ENCODE results near the gene ABT1.
A peak's percentile ranks its signal among the peaks of the same experiment; 100 is the strongest.

Gene ABT1

GRCh38 chr6:26599591-26599990, 2.8 kb downstream of the ABT1 start:
- DNase-seq (ENCODE audit: extremely low spot score), result no peak
- TF ChIP-seq, protein P1, sequence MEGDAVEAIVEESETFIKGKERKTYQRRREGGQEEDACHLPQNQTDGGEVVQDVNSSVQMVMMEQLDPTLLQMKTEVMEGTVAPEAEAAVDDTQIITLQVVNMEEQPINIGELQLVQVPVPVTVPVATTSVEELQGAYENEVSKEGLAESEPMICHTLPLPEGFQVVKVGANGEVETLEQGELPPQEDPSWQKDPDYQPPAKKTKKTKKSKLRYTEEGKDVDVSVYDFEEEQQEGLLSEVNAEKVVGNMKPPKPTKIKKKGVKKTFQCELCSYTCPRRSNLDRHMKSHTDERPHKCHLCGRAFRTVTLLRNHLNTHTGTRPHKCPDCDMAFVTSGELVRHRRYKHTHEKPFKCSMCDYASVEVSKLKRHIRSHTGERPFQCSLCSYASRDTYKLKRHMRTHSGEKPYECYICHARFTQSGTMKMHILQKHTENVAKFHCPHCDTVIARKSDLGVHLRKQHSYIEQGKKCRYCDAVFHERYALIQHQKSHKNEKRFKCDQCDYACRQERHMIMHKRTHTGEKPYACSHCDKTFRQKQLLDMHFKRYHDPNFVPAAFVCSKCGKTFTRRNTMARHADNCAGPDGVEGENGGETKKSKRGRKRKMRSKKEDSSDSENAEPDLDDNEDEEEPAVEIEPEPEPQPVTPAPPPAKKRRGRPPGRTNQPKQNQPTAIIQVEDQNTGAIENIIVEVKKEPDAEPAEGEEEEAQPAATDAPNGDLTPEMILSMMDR (IDR thresholded peaks at IDR 0.05; ENCODE audit: control extremely low read depth, extremely low read depth, low read depth, missing control alignments), result no peak
- POLR2A ChIA-PET, result interaction anchor here (1.5 kb wide), 1 partner anchor 496 kb away, joined by 4 read pairs; no protein-coding TSS in a partner anchor
- CTCF ChIA-PET, result no interaction called here

DNA sequence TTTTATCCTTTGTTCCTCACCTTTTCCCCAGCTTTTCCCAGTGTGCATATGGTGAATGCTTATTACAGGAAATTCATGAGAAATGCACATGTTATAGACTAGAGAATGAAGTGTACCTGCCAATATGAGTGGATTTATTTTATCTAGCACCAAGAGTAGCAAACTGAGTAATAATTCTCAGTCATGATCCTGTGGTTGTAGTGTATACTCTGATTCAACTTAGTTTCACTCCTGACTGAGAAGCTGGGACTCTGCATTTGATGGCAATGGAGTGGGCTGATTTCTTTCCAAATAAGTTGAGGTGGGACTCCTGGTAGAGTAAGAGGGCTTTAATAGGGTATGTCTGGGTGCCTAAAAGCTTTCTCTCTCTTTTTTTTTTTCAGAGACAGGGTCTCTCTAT, 4.0 kb downstream of the ABT1 start:
- ChIA-PET CTCF (no interaction called here), POLR2A (interaction anchor here (1.5 kb wide), 1 partner anchor 495 kb away, joined by 4 read pairs; no protein-coding TSS in a partner anchor)
- DNase-seq (ENCODE audit: extremely low spot score), result no peak
- TF ChIP-seq, protein P1 (IDR thresholded peaks at IDR 0.05; ENCODE audit: control extremely low read depth, extremely low read depth, low read depth, missing control alignments), result no peak

DNA sequence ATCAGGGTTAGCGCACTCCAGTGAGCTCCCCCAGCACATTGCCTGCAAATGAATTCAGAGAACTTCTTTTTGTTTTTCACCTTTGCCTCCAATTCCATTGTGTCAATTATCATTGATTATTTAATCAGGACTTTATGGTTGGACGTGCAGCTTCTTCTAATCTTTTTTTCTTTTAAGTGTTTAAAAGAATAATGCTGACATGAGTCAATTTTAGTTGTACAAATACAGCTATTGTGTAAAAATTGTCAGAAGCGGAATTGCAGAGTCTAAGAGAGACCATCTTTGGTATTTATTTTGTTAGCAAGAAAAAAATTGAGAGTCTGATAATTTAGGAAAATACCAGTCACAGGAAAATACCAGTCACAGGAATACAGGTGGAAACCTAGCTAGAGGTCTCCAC, 5.5 kb downstream of the ABT1 start:
- ChIA-PET POLR2A (no interaction called here), CTCF (no interaction called here)
- TF ChIP-seq, protein P1 (IDR thresholded peaks at IDR 0.05; ENCODE audit: control extremely low read depth, extremely low read depth, low read depth, missing control alignments), result no peak
- DNase-seq (ENCODE audit: extremely low spot score), result no peak

GRCh38 chr6:26604026-26604425, 7.3 kb downstream of the ABT1 start:
- CTCF ChIA-PET, result interaction anchor here (0.9 kb wide), 1 partner anchor 9 kb away, joined by 3 read pairs; no protein-coding TSS in a partner anchor
- TF ChIP-seq, protein P1 (IDR thresholded peaks at IDR 0.05; ENCODE audit: control extremely low read depth, extremely low read depth, low read depth, missing control alignments), result no peak
- no peak for DNase-seq (ENCODE audit: extremely low spot score)
- POLR2A ChIA-PET, result no interaction called here

DNA sequence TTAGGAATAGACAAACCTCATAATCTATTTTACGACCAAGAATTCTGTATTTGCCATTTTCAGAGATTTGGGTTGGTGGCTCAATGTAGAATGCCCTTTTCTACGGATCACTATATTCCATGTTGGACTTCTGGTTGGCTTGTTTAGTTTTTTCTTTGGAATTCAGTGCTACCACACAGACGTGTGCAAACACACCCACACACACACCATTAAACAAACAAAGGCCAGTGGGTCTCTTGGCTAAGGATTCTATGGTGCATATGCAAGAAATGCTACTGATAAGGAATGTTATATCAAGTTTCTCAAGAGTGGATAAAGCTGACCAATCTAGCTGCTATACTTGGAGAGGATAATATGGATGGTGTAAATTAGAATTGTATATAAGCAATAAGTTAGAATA, 8.0 kb downstream of the ABT1 start:
- no peak for DNase-seq (ENCODE audit: extremely low spot score)
- ChIA-PET CTCF (interaction anchor here (0.9 kb wide), 1 partner anchor 9 kb away, joined by 3 read pairs; no protein-coding TSS in a partner anchor), POLR2A (no interaction called here)
- TF ChIP-seq, protein P1 (IDR thresholded peaks at IDR 0.05; ENCODE audit: control extremely low read depth, extremely low read depth, low read depth, missing control alignments), result no peak

- ChIA-PET CTCF (interaction anchor here (0.9 to 1.4 kb wide), 7 partner anchors 13 to 473 kb away, joined by 3 to 7 read pairs (median 4); no protein-coding TSS in a partner anchor), POLR2A (no interaction called here)
- TF ChIP-seq, protein P1 (IDR thresholded peaks at IDR 0.05; ENCODE audit: control extremely low read depth, extremely low read depth, low read depth, missing control alignments), result peak; percentile 66
- DNase-seq (ENCODE audit: extremely low spot score), result peak; percentile 68
These were observed 10.9 kb downstream of the ABT1 start for GRCh38 chr6:26607434-26608230.

Data from GM10248 (cell line).